ENCODE results near the gene TIMM13.
"Not testable (repeated sequence)": the region's sequence is repeated elsewhere in the genome, so short reads cannot be mapped to it uniquely, and the experiment has no call there.

Gene TIMM13

GRCh38 chr19:2427429-2428320 is at the start of gene TIMM13:
TSS of gene TIMM13 (minus strand) at chr19:2427586. CDS start at chr19:2427533, 53 bp downstream.
- DNase-seq: peak; percentile 90 to 97

GRCh38 chr19:2476451-2477140 is 49.2 kb upstream of the TIMM13 start:
- DNase-seq: peak; percentile 68 to 77

- peak; percentile 97 to 100 for DNase-seq
Measured at GRCh38 chr19:2475702-2476450, 48.5 kb upstream of the TIMM13 start, which contains the start of gene GADD45B. TSS of gene GADD45B (plus strand) at chr19:2476127. CDS start at chr19:2476359, 232 bp downstream.

GRCh38 chr19:2475018-2475701 is 47.8 kb upstream of the TIMM13 start:
- peak in 1 of 2 donors; percentile 46 for DNase-seq

GRCh38 chr19:2474232-2475017 is 47.0 kb upstream of the TIMM13 start:
- peak; percentile 96 for DNase-seq

GRCh38 chr19:2469915-2470200 is 42.5 kb upstream of the TIMM13 start:
- not testable (repeated sequence) for DNase-seq

GRCh38 chr19:2469102-2469914 is 41.9 kb upstream of the TIMM13 start:
- no peak for DNase-seq

- DNase-seq: no peak
Measured at GRCh38 chr19:2468596-2468995, 41.2 kb upstream of the TIMM13 start.

GRCh38 chr19:2464389-2464788 is 37.0 kb upstream of the TIMM13 start:
- no peak for DNase-seq

GRCh38 chr19:2463694-2464093 is 36.3 kb upstream of the TIMM13 start:
- DNase-seq: not testable (repeated sequence)

- DNase-seq: no peak
Measured at GRCh38 chr19:2462635-2463421, 35.4 kb upstream of the TIMM13 start.

GRCh38 chr19:2461751-2462634 is 34.6 kb upstream of the TIMM13 start:
- DNase-seq: peak; percentile 38 to 54

- no peak for DNase-seq
Measured at GRCh38 chr19:2460245-2460644, 32.9 kb upstream of the TIMM13 start.

GRCh38 chr19:2458776-2459175 is 31.4 kb upstream of the TIMM13 start:
- DNase-seq: not testable (repeated sequence)

- no peak for DNase-seq
Measured at GRCh38 chr19:2458054-2458453, 30.7 kb upstream of the TIMM13 start.

GRCh38 chr19:2457394-2458037 is 30.1 kb upstream of the TIMM13 start:
- DNase-seq: no peak

- peak; percentile 22 to 52 for DNase-seq
Measured at GRCh38 chr19:2455851-2456570, 28.6 kb upstream of the TIMM13 start.

Data from inflammatory macrophage treated with lipopolysaccharide for 1 hour (primary cell).